HG03432 (cell line): ENCODE data around the gene GNS.
"Not testable (repeated sequence)": the region's sequence is repeated elsewhere in the genome, so short reads cannot be mapped to it uniquely, and the experiment has no call there.

Experiments
- ATAC-seq: cut with Tn5 transposase; IDR thresholded peaks from one replicate; pipeline ENCODE4 v1.9.1; 2021; ENCODE audit warnings: mild to moderate bottlenecking, moderate library complexity; ENCODE audit not compliant: unreplicated experiment

Gene GNS

GRCh38 chr12:64780132-64780530 lies 20.9 kb upstream of the GNS start:
- ATAC-seq, result no peak

GRCh38 chr12:64779354-64779974 lies 20.3 kb upstream of the GNS start:
- ATAC-seq, result no peak

- ATAC-seq, result not testable (repeated sequence)
These were observed 16.0 kb upstream of the GNS start for GRCh38 chr12:64775147-64775736.

- ATAC-seq, result no peak
These were observed 14.2 kb upstream of the GNS start for GRCh38 chr12:64773386-64773785.

GRCh38 chr12:64767495-64767894 lies 8.3 kb upstream of the GNS start:
- no peak for ATAC-seq

GRCh38 chr12:64760808-64761573 lies 1.8 kb upstream of the GNS start:
- ATAC-seq, result no peak

GRCh38 chr12:64757771-64758170 lies 1.4 kb downstream of the GNS start:
- no peak for ATAC-seq

- peak; percentile 27 for ATAC-seq
These were observed 2.8 kb downstream of the GNS start for GRCh38 chr12:64756376-64756775.

GRCh38 chr12:64753427-64753826 lies 5.8 kb downstream of the GNS start:
- no peak for ATAC-seq

GRCh38 chr12:64752833-64753238 lies 6.4 kb downstream of the GNS start:
- no peak for ATAC-seq

GRCh38 chr12:64752032-64752431 lies 7.2 kb downstream of the GNS start:
- ATAC-seq, result no peak

GRCh38 chr12:64749461-64750200 lies 9.6 kb downstream of the GNS start:
- ATAC-seq, result no peak

GRCh38 chr12:64747695-64748094 lies 11.5 kb downstream of the GNS start:
- no peak for ATAC-seq

- no peak for ATAC-seq
These were observed 12.5 kb downstream of the GNS start for GRCh38 chr12:64746663-64747062.

GRCh38 chr12:64745980-64746379 lies 13.2 kb downstream of the GNS start:
- ATAC-seq, result no peak

- no peak for ATAC-seq
These were observed 13.9 kb downstream of the GNS start for GRCh38 chr12:64745259-64745807.

GRCh38 chr12:64744422-64745258 lies 14.6 kb downstream of the GNS start:
- ATAC-seq, result no peak

- no peak for ATAC-seq
These were observed 16.0 kb downstream of the GNS start for GRCh38 chr12:64743206-64743605.

- ATAC-seq, result no peak
These were observed 16.8 kb downstream of the GNS start for GRCh38 chr12:64742416-64742815.

- no peak for ATAC-seq
These were observed 18.6 kb downstream of the GNS start for GRCh38 chr12:64740646-64741045.
